ENCODE results near the gene KCNA10. TPM values are rescaled to one million over a fixed set of nuclear protein-coding genes. Genes with fewer than 3 reads are reported as not detected.
"Not testable (repeated sequence)": the region's sequence is repeated elsewhere in the genome, so short reads cannot be mapped to it uniquely, and the experiment has no call there.

KCNA10 gene
- total RNA-seq, 2 experiments from 2014 or later = not detected

DNA sequence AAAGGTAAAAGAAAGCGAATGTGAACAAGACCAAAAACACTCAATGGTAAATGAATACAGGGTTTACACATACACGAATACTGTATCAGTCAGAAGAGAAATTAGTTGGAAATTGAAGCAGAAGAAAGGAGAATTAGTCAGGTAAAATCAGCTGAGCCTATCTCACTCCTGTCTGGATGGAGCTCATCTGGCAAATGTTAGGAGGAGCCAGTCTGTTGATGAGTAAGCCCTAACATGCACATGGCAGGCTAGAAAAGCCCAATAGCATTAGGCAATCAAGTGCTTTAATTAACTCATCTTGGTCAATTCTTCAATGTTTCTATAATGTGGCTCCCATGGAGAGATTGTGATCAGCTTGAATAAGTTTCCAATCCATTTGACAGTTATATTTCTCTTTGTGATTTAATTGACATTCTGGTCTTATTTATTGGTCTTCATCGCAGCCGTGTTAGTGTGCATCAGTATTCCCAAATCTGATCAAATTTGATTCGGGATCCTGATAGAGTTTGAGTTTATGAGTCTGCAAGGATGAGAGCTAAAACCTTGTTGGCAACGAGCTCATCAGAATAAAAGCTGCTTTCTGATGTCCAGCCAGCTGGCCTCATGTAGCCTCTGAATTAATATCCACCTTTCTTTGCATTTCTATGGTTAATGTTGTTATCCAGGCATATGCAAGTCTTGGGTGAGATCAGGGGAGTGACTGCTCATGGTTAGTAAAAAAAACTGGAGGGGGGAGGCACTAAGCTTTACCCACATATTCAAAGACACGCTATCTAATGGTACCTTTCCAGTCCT lies 22.1 kb upstream of the KCNA10 start:
- ChIA-PET CTCF (interaction anchor here (0.6 to 1.5 kb wide), 2 partner anchors 14 to 242 kb away, joined by 4 to 5 read pairs; no protein-coding TSS in a partner anchor), POLR2A (no interaction called here)

DNA sequence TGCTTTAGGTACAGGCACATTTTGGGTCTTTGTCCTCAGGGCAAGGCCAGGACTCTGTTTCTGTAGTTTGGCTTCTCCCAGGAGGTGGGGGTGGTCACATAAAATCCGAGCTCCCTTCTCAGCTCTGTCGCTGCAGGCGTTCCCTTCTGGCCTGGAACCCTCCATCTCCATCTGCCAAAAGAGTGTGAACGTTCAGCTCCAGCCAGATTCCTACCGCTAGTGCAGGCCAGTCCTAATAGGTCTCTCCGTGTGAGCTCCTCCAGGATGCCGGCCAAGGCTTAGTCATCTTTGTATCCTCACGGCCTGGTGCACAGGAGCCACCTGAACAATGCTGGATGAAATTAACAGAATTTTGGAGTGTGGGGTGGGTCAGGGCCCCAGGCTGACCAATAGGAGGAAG lies 19.9 kb upstream of the KCNA10 start:
- POLR2A ChIA-PET = no interaction called here
- CTCF ChIA-PET = no interaction called here

- POLR2A ChIA-PET = no interaction called here
These were observed 19.1 kb upstream of the KCNA10 start for GRCh38 chr1:110538075-110538474.

DNA sequence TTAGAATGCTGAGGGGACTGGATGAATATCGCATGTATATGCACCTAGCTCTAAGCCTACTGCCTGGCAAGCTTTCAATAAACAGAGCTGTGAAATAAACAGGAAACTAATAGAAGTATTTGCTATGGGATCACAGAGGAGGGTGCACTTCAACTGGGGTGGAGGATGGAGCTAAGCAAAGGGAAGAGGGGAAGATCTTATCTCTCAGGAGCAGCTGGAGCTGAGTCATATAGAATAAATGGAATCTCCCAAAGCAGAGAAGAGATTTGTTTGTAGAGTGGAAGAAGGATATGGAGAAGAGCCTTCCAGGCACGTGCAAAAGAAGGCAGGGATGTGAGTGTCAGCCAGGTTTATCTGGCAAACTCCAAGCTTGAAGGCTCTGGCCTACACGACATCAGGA lies 17.0 kb upstream of the KCNA10 start:
- CTCF ChIA-PET = no interaction called here
- POLR2A ChIA-PET = no interaction called here

More at GRCh38 chr1:110538075-110538474, 19.1 kb upstream of the KCNA10 start:
- CTCF ChIA-PET = no interaction called here

- CTCF ChIA-PET = interaction anchor here (0.9 to 2.2 kb wide), 3 partner anchors 9 to 248 kb away, joined by 3 to 6 read pairs (median 3); no protein-coding TSS in a partner anchor
- POLR2A ChIA-PET = no interaction called here
These were observed 14.3 kb upstream of the KCNA10 start for GRCh38 chr1:110533230-110533629.

DNA sequence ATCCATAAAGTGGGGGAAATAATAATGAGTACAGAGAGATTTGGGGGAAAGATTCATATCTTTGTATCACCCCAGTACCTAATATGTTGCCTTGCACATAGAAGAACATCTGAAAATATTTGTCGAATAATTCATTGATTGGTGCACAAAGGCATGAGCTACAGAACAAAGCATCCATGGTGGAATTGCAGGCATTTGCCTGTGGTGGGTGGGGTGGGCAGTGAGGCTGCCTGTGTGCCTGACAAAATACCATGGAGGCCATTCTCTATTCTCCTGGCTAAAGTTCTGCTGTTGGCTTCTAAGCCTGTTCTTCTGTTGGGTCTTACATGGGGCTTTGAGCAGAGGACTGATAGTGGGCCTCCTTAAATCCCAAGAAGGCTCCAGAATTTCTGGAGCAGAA lies 10.0 kb upstream of the KCNA10 start:
- ChIA-PET POLR2A (no interaction called here), CTCF (interaction anchor here (1.7 kb wide), 1 partner anchor 255 kb away, joined by 4 read pairs; no protein-coding TSS in a partner anchor)

DNA sequence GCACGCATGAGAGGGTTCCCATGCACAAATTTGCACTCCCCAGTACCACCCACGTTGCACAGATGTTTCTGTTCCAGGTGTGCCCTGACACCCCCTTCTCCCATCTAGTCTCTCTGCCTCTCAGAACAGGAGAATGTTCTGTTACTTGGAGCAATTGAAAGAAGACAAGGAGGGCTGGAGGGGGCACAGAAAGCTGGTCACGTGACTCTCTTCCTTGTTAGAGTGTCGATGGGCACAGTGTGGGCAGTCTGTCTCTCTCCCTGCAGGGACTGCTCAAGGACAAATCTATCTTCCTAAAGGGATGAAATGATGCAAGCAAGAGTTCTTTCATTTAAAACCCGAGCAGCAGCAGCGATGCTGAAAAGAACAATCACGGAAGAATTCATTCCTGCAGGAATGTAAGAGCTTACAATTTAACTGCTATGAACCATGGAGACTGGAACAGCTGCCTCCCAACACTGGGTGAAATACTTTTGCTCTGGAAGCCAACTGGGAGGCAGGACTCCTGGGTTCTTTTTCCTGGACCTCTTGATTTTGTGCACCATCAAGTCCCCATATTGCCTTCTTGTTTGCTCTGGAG lies 7.3 kb upstream of the KCNA10 start:
- ChIA-PET POLR2A (no interaction called here), CTCF (interaction anchor here (1.0 to 1.6 kb wide), 4 partner anchors 81 to 255 kb away, joined by 3 to 5 read pairs (median 4); no protein-coding TSS in a partner anchor)

- ChIA-PET POLR2A (no interaction called here), CTCF (interaction anchor here (1.1 to 2.3 kb wide), 7 partner anchors 9 to 506 kb away, joined by 3 to 14 read pairs (median 6); no protein-coding TSS in a partner anchor)
These were observed 6.2 kb upstream of the KCNA10 start for GRCh38 chr1:110525249-110525595.

DNA sequence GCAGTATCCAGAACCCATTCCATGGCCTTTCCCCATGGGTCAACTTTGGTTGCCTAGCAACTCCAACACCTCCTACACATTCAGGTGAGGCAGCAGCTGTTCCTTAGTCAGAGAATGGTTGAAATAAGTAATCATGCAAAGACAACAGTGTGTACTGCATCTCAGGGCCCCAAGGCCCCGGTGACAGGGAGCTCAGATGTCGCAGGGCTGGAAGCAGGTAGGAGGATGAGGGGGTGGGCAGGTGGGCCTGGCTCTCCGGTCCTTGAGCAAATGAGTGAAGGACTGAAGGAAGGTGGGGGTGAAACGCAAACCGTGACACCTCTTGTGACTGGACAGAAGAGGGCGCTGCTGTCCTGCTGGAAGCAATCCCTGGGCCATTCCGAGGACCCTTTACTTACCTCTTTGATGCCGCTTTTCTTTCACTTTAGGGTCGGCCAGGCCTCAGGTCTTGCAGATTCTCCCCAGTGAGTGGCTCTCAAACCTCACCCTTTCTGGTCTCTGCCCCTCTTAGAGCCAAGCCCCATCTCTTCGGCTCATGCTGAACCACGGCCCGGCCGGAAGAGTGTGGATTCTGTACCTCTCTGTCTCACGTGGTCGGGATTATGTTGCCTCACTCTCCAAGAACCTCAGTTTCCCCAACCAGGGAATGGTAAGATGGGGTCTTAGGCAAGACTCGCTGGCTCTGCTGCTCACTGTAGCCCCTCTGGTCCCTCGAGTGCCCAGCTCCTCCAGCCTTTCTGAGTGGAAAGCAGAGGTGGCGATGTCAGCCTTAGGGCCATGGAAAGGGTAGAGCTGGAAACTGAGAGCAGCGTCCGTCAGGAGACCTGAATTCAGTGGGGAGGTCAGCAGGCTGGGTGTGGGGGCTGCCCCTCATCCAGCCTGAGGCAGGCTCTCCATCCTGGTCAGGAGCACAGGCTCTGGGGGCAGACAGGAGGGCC lies 5.6 kb upstream of the KCNA10 start:
- ChIA-PET POLR2A (no interaction called here), CTCF (interaction anchor here (0.6 to 2.3 kb wide), 22 partner anchors 10 to 507 kb away, joined by 3 to 14 read pairs (median 4); partner anchors contain the start of gene KCNA2)

DNA sequence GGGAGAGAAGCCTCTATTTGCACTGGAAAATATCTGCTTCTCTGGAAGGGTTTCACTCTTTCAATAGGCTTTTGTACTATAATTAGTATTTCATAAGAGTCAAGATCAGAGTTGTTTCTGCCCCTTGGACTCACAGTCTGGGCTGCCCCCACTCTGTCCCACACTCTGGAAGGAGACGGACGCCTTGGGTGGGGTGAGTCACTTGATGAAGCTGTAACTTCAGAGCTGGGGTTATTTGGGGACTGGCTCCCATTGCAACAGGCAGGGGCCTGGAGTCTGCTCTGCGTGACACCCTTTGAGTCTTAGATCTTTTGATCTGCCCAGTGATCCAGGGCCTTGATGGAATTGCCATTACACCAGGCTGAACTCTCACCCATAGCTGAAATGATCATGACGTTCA lies 4.0 kb upstream of the KCNA10 start:
- POLR2A ChIA-PET = no interaction called here
- CTCF ChIA-PET = interaction anchor here (1.4 to 2.2 kb wide), 2 partner anchors 83 to 94 kb away, joined by 4 to 9 read pairs; partner anchors contain the start of gene KCNA2

DNA sequence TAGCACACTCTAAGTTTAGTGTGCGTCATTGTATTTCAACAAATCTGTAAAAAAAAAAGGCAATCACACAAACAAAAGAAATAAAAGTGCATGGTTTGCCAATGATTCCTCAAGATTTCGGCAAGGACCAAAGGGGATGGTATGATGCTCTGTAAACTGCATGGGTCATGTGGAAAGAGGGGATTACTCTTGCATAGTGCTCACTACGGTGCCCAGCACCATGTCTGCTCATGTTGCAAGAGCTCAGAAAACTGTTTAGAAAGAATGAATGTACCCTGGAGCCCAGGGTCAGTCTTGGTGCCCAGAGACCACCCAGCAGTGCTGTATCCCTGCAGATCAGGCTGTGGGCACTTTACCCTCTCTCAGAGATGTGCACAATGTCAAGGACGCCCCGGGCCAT lies 3.6 kb upstream of the KCNA10 start:
- CTCF ChIA-PET = interaction anchor here (2.2 kb wide), 1 partner anchor 84 kb away, joined by 9 read pairs; the partner anchor contains the start of gene KCNA2
- POLR2A ChIA-PET = no interaction called here

DNA sequence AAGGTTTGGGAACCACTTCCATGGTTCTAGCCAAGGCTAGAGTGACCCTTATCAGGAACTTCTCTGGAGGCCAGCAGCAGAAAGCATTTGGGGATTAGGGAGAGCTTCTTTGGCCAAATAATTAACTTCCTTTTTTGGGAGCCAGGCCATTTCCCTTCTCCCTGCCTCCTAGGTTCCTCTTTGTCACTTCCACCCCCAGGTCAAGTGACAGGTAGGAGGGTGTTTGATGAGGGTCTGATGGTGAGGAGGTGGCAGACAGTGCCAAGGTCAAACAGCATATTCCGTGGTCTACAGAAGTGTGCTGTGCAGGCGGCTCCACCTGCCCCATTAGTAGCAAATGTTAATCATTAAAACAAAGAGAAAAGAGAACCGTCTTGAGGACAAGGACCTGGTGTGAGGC lies 1.9 kb upstream of the KCNA10 start:
- ChIA-PET CTCF (interaction anchor here (1.1 kb wide), 1 partner anchor 263 kb away, joined by 3 read pairs; no protein-coding TSS in a partner anchor), POLR2A (no interaction called here)

- ChIA-PET POLR2A (no interaction called here), CTCF (no interaction called here)
These were observed 3.1 kb downstream of the KCNA10 start for GRCh38 chr1:110515891-110516290.

DNA sequence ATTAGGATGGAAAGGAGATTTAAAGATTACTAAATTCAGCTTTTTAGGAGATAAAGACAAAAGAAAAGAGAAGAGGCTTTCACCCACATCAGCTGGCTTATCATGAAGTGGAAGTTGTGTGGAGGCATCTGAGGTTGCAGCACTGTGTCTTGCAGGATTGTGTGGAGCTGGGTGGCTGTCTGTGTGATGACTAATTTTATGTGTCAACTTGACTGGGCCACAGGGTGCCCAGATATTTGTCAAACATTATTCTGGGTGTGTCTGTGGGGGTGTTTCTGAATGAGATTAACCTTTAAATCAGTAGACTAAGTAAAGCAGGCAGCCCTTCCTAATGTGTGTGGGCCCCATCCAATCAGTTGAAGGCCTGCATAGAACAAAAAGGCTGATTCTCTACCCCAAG lies 3.9 kb downstream of the KCNA10 start:
- CTCF ChIA-PET = no interaction called here
- POLR2A ChIA-PET = no interaction called here

DNA sequence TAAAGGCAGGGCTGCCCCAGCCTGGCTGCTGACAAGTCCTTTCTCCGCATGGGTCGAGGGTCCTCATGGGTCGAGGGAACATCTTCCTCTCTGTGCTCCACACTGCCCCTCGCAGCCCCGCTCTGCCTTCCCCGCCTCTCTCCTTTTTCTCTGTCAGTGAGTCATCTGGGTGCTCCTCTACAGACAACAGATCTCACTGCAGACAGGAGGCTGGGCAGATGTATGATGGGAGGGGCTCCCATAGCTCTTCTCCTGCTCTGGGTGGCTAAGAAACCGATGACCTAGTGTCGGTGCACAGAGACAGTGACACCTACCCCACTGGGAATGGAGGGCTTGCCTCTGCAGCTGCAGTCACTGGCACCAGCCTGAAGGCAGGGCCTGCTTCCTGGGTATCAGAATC lies 5.5 kb downstream of the KCNA10 start:
- CTCF ChIA-PET = no interaction called here
- POLR2A ChIA-PET = no interaction called here

GRCh38 chr1:110511436-110511835 lies 7.5 kb downstream of the KCNA10 start:
- POLR2A ChIA-PET = no interaction called here
- CTCF ChIA-PET = no interaction called here

- CTCF ChIA-PET, POLR2A ChIA-PET: not testable (repeated sequence)
These were observed 8.1 kb downstream of the KCNA10 start for GRCh38 chr1:110510921-110511320.

GRCh38 chr1:110509655-110510054 lies 9.3 kb downstream of the KCNA10 start:
- ChIA-PET POLR2A (no interaction called here), CTCF (interaction anchor here (0.7 kb wide), 1 partner anchor 450 kb away, joined by 3 read pairs; no protein-coding TSS in a partner anchor)

GRCh38 chr1:110508028-110508940 lies 10.7 kb downstream of the KCNA10 start:
- POLR2A ChIA-PET = no interaction called here
- CTCF ChIA-PET = interaction anchor here (1.2 to 1.3 kb wide), 2 partner anchors 13 to 311 kb away, joined by 3 read pairs; no protein-coding TSS in a partner anchor
